GM19452 (cell line): Measurements from ENCODE around the gene GALNT9.

Experiments
- ATAC-seq: cut with Tn5 transposase; IDR thresholded peaks from one replicate; pipeline ENCODE4 v1.9.1; 2021; ENCODE audit not compliant: unreplicated experiment

The GALNT9 gene

DNA sequence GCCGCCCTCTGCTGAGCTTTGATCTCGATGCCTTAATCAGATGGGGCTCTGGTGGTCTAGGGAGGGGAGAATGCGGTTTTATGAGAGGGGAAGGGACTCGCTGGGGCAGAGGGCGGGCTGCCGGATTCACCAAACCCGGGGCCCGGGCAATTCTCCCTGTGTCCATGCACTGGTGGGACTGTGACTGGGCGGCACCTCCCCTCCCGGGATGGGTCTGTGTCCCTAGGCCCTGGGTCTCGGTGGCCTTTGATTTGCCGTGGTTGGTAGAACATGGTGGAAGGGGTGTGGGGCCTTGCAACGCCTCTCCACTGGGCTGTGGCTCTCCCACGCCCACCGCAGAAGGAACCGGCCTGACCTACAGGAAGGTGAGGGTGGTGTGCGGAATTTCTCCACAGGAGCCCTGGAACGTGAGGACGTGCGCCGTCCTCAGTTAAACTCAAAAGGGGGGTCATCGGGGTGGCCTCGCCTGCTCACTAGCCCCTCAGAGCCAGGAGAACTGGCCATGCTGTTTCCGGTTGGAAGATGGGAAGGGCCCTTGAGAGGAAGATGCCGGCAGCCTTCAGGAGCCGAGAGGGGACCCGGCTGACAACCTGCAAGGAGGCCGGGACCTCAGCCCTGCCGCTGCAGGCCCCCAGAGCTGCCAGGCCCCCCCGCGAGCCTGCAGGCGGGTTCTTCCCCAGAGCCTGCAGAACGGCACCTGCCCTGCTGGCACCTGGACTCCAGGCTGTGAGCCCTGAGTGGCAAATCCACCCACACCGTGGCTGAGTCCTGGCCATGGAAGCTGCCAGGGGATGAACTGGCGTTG, 141.5 kb downstream of the GALNT9 start:
- no peak for ATAC-seq

DNA sequence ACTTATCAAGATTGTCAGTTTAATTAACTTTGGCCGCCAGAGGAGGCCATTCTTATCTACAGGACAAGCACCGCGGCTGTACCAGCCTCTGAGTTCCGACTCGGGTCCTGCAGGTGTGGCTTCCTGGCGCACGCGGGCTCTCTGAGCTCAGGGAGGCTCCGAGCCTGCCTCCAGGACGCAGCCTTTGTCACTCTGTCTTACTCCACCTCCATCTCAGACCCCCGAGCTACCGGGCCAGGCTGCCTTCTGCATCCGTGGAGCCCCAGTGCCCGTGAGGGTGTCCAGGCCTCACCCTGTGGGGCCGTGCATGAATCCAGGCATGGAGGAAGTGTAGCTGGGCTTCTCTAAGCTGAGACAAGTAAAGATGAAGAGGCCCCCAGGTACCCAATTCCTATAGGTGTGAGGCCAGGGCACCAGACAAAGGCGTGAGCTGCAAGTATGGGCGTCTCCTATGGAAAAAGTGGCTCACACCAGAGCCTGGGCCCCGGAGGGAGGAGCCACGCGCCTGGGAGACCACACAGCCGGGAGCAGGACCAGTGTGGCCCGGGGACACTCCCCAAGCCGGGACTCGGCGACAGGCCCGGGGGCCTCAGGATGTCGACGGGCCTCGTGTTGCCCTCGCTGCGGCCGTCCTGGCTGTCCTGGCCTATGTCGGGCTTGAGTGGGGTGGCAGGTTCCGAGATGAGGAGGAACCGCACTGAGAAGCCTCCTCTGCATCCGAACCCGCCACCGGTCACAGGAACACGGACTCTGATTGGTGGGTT, 142.3 kb downstream of the GALNT9 start:
- ATAC-seq = no peak

GRCh38 chr12:132186208-132186856, 143.1 kb downstream of the GALNT9 start:
- ATAC-seq = no peak

GRCh38 chr12:132185705-132186104, 143.7 kb downstream of the GALNT9 start:
- no peak for ATAC-seq

DNA sequence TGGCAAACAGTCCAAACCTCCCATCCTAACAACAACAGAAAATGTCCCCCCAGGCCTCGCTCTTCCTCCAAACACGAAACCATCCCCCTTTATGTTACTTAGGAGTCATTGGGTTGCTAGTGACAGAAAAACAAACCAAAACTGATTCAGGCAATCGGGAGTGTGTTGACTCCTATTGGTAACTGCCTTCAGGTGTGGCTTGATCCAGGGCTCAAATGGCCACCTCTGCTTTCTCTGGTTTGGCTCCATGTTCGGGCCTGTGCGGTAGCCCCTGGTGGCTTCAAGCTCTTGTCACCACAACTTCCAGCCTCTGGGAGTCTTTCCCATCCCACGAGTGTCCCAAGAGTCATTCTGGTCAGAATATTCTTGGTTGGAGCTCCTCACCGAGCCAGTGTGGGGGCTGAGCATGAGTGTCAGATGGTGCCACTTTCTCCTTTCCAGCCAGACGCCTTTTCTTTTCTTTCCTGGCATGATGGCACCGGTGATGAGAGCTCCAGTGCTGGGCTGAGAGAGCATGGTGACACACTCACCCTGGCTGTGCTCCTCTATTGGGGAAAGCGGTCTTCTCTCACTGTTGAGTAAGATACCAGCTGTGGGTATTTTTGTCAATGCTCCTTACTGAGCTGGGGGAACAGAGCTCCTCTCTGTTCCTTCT, 146.6 kb downstream of the GALNT9 start:
- ATAC-seq = no peak

DNA sequence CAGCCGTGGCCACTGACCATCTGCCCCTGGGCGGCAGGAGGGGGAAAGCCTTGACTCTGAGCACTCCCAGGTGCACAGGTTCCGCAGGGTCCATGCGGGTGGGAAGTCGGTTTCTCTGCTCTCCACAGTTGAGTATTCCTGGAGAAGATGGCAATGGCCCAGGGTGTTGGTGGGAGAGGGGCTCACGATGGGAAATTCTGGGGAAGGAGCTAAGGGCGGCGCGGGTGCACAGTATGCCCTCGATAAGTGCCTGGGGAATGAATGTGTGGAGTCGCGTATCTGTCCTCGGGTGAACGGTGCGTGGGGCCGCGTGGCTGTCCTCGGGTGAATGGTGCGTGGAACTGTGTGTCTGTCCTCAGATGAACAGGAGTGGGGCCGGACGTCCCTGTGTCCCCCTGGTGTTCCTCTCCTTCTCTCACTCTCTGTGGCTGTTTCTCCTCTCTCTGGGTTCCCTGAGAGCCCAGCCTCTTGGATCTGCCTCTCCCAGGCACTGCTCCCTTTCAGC, 147.1 kb downstream of the GALNT9 start:
- ATAC-seq = no peak

GRCh38 chr12:132181570-132182200, 147.7 kb downstream of the GALNT9 start:
- no peak for ATAC-seq

DNA sequence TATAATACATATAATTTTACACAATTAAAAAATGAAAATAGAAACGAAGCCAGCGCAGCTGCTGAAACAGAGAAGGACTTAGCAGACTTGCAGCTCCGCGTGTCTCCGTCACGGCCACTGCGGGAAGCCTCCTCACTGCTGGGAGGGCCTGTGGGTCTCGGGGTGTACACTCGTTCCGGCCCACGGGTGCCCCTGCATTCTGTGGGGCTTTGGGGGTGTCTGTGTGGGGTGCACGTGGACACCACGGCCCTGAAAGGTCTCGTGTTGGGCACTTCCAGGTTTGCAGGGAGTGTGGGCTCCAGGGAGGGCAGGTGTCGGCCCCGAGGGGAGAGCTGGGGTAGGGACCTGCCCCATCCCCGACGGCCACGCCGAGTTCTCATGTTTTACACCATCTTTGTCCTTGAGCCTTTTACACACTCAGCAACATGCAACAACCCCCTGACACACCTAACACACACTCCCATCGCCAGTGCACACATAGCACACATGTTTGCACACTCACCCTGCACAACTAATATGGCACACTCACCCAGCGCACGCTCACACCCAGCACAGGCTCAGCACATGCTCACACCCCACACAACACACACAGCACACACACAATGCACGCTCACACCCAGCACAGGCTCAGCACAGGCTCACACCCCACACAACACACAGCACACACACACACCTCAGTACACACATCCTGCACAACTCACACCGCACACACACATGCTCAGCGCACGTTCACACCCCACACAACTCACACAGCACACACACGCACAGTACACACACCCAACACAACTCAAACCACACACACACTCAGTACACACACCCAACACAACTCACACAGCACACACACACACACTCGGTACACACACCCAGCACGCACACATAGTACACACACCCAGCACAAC, 148.5 kb downstream of the GALNT9 start:
- ATAC-seq = no peak

GRCh38 chr12:132179431-132180362, 149.7 kb downstream of the GALNT9 start:
- ATAC-seq = no peak

GRCh38 chr12:132178801-132179401, 150.5 kb downstream of the GALNT9 start:
- ATAC-seq = no peak

GRCh38 chr12:132178316-132178715, 151.1 kb downstream of the GALNT9 start:
- ATAC-seq = no peak

DNA sequence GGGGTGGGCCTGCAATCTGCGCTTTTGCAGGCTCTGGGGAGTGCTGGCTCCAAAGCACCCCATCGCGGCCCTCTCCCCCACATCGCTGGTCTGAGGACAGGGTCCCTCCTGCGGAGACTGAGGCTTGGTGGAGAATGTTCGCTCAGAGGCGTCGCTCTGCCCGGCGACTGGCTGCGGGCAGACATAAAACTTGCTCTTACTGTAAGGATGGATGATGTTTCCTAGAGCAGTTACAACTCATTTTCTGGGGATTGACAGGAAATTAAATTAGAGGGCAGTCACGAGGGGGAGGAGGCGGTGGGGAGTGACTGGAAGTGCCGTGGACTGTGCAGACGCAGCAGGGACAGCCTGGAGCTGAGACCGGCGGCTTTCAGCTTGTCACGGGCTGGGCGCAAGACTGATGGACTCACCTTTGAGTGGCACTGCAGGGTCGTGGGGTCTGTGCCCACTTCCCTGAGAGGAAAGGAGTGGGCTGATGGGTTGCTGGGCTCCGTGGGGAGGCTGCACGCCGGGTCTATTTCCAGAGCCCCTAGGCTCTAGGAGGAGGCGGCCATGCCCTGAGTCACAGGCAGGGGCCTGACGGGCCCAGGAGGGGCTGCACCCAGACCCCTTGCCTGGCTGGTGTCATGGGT, 152.4 kb downstream of the GALNT9 start:
- no peak for ATAC-seq

DNA sequence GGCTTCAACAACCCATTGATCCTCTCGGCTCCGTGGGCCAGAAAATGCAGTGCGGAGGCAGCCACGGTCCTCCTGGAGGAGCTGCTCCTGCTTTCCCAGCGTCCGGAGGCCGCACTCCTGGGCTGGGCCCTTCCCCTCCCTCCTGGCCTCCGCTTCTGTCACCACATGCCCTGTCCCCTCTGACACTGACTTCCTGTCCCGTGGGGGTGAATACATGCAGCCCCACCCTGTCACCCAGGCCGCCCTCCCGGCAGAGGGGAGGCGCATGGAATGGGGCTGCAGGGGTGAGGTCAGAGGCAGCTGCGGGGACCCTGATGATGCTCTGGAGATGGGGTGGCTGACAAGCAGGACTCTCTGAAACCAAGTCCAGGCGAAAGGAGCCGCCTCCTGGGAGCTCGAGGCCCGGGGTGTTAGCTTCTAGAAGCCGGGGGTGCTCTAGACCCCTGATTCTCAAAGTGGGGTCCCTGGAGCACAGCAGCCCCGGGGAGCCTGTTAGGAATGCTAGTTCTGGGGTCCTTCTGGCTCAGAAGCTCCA, 152.9 kb downstream of the GALNT9 start:
- no peak for ATAC-seq

GRCh38 chr12:132175496-132176384, 153.6 kb downstream of the GALNT9 start:
- ATAC-seq = no peak

- no peak for ATAC-seq
These were observed 154.4 kb downstream of the GALNT9 start for GRCh38 chr12:132174839-132175490.
